ENCODE measurements around the gene NKX1-2.

- TF ChIP-seq, protein P1, sequence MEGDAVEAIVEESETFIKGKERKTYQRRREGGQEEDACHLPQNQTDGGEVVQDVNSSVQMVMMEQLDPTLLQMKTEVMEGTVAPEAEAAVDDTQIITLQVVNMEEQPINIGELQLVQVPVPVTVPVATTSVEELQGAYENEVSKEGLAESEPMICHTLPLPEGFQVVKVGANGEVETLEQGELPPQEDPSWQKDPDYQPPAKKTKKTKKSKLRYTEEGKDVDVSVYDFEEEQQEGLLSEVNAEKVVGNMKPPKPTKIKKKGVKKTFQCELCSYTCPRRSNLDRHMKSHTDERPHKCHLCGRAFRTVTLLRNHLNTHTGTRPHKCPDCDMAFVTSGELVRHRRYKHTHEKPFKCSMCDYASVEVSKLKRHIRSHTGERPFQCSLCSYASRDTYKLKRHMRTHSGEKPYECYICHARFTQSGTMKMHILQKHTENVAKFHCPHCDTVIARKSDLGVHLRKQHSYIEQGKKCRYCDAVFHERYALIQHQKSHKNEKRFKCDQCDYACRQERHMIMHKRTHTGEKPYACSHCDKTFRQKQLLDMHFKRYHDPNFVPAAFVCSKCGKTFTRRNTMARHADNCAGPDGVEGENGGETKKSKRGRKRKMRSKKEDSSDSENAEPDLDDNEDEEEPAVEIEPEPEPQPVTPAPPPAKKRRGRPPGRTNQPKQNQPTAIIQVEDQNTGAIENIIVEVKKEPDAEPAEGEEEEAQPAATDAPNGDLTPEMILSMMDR (conservative IDR thresholded peaks at IDR 0.05; ENCODE audit: low read length): no peak
- no peak for TF ChIP-seq EZH2phosphoT487 (IDR thresholded peaks at IDR 0.05; ENCODE audit: borderline replicate concordance, low read depth, low read length)
These were observed 16.1 kb upstream of the NKX1-2 start for GRCh38 chr10:124465777-124466488.

Data from OCI-LY7 (cell line).